ENCODE measurements around the gene DIDO1.

DIDO1 gene

GRCh38 chr20:62941792-62942191 is 15.5 kb upstream of the DIDO1 start:
- no peak for DNase-seq (ENCODE audit: low read depth in 1 of 2, low spot score in 1 of 2)
- in situ Hi-C loops (cut with HindIII; ENCODE audit: low pct_unique_long_range_greater_than_20kb, low sequenced_read_pairs) = no loop called here
- no peak for TF ChIP-seq JUND (IDR thresholded peaks at IDR 0.05; ENCODE audit: low read depth)

GRCh38 chr20:62940875-62941274 is 14.6 kb upstream of the DIDO1 start:
- in situ Hi-C loops (cut with HindIII; ENCODE audit: low pct_unique_long_range_greater_than_20kb, low sequenced_read_pairs) = no loop called here
- no peak for TF ChIP-seq JUND (IDR thresholded peaks at IDR 0.05; ENCODE audit: low read depth)
- no peak for DNase-seq (ENCODE audit: low read depth in 1 of 2, low spot score in 1 of 2)

GRCh38 chr20:62938105-62938888 is 12.0 kb upstream of the DIDO1 start, which contains the start of gene GID8:
Gene GID8, plus strand, starts transcription at chr20:62938147. Its CDS starts 3,356 bp downstream, at chr20:62941503.
- peak; percentile 52 to 66 for DNase-seq (ENCODE audit: low read depth in 1 of 2, low spot score in 1 of 2)
- in situ Hi-C loops (cut with HindIII; ENCODE audit: low pct_unique_long_range_greater_than_20kb, low sequenced_read_pairs) = no loop called here
- TF ChIP-seq JUND (IDR thresholded peaks at IDR 0.05; ENCODE audit: low read depth) = no peak

- DNase-seq (ENCODE audit: low read depth in 1 of 2, low spot score in 1 of 2) = peak; percentile 93 to 98
- in situ Hi-C loops (cut with HindIII; ENCODE audit: low pct_unique_long_range_greater_than_20kb, low sequenced_read_pairs) = no loop called here
Measured at GRCh38 chr20:62937268-62938104, 11.2 kb upstream of the DIDO1 start.

GRCh38 chr20:62935968-62936585 is 9.8 kb upstream of the DIDO1 start:
- no peak for TF ChIP-seq JUND (IDR thresholded peaks at IDR 0.05; ENCODE audit: low read depth)
- peak in 1 of 2 experiments; percentile 27 for DNase-seq (ENCODE audit: low read depth in 1 of 2, low spot score in 1 of 2)
- in situ Hi-C loops (cut with HindIII; ENCODE audit: low pct_unique_long_range_greater_than_20kb, low sequenced_read_pairs) = no loop called here

More at GRCh38 chr20:62937268-62938104, 11.2 kb upstream of the DIDO1 start:
- no peak for TF ChIP-seq JUND (IDR thresholded peaks at IDR 0.05; ENCODE audit: low read depth)

- no peak for TF ChIP-seq JUND (IDR thresholded peaks at IDR 0.05; ENCODE audit: low read depth)
- DNase-seq (ENCODE audit: low read depth in 1 of 2, low spot score in 1 of 2) = no peak
- in situ Hi-C loops (cut with HindIII; ENCODE audit: low pct_unique_long_range_greater_than_20kb, low sequenced_read_pairs) = no loop called here
Measured at GRCh38 chr20:62935204-62935967, 9.1 kb upstream of the DIDO1 start.

GRCh38 chr20:62933966-62934365 is 7.7 kb upstream of the DIDO1 start:
- in situ Hi-C loops (cut with HindIII; ENCODE audit: low pct_unique_long_range_greater_than_20kb, low sequenced_read_pairs) = no loop called here
- no peak for TF ChIP-seq JUND (IDR thresholded peaks at IDR 0.05; ENCODE audit: low read depth)

GRCh38 chr20:62931464-62931863 is 5.2 kb upstream of the DIDO1 start:
- in situ Hi-C loops (cut with HindIII; ENCODE audit: low pct_unique_long_range_greater_than_20kb, low sequenced_read_pairs) = no loop called here
- DNase-seq (ENCODE audit: low read depth in 1 of 2, low spot score in 1 of 2) = no peak
- no peak for TF ChIP-seq JUND (IDR thresholded peaks at IDR 0.05; ENCODE audit: low read depth)

More at GRCh38 chr20:62933966-62934365, 7.7 kb upstream of the DIDO1 start:
- no peak for DNase-seq (ENCODE audit: low read depth in 1 of 2, low spot score in 1 of 2)

- in situ Hi-C loops (cut with HindIII; ENCODE audit: low pct_unique_long_range_greater_than_20kb, low sequenced_read_pairs) = no loop called here
- TF ChIP-seq JUND (IDR thresholded peaks at IDR 0.05; ENCODE audit: low read depth) = no peak
Measured at GRCh38 chr20:62929051-62929538, 2.8 kb upstream of the DIDO1 start.

GRCh38 chr20:62928246-62928939 is 2.1 kb upstream of the DIDO1 start:
- in situ Hi-C loops (cut with HindIII; ENCODE audit: low pct_unique_long_range_greater_than_20kb, low sequenced_read_pairs) = no loop called here
- TF ChIP-seq JUND (IDR thresholded peaks at IDR 0.05; ENCODE audit: low read depth) = no peak
- DNase-seq (ENCODE audit: low read depth in 1 of 2, low spot score in 1 of 2) = no peak

More at GRCh38 chr20:62929051-62929538, 2.8 kb upstream of the DIDO1 start:
- DNase-seq (ENCODE audit: low read depth in 1 of 2, low spot score in 1 of 2) = peak; percentile 31 to 53

- TF ChIP-seq JUND (IDR thresholded peaks at IDR 0.05; ENCODE audit: low read depth) = no peak
- DNase-seq (ENCODE audit: low read depth in 1 of 2, low spot score in 1 of 2) = no peak
- in situ Hi-C loops (cut with HindIII; ENCODE audit: low pct_unique_long_range_greater_than_20kb, low sequenced_read_pairs) = no loop called here
Measured at GRCh38 chr20:62927128-62927705, 912 bp upstream of the DIDO1 start.
